ENCODE data around the gene SPESP1.

SPESP1 gene

DNA sequence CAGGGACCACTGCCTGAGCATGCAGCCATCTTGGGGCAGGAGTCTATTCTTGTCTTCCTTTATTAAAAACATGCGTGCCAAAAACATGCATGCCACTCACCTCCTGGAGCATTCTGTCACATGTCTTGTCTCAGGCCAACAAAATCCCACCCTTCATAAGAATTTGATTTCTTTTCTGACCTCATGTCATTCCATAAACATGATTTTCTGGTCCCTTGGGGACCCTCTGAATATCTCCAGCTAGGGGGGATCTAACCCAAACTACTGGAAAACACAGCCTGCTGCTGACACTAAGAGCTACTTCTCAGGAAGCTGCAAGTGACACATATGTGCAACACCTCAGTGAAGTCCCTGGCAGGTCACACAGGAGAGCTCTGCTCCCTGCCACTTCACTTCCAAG, 57.4 kb downstream of the SPESP1 start:
- H2AK5ac ChIP-seq (ENCODE audit: low read depth, low read length) = no peak overlapping the region
- DNase-seq (ENCODE audit: low spot score) = no peak
- H2BK5ac ChIP-seq (ENCODE audit: low read length) = no peak overlapping the region
- no peak overlapping the region for H3K4me2 ChIP-seq (ENCODE audit: insufficient read depth, low read length, poor library complexity, severe bottlenecking)
- H3K9me3 ChIP-seq (replicated peaks in 1 of 2; ENCODE audit: control insufficient read depth in 2 of 2, insufficient read depth in 1 of 2, low read depth in 1 of 2, low read length in 2 of 2) = no peaks in the 10 kb centered on the region
- no peak overlapping the region for H3K9ac ChIP-seq (ENCODE audit: low read depth, low read length, poor library complexity)
- no peak overlapping the region for H2BK120ac ChIP-seq (ENCODE audit: low read depth, low read length)
- H2BK12ac ChIP-seq (ENCODE audit: low read length) = no peak overlapping the region
- H2BK15ac ChIP-seq (ENCODE audit: low read length) = no peak overlapping the region
- H3K79me1 ChIP-seq (ENCODE audit: low read depth, low read length) = no peaks in the 10 kb centered on the region
- H2AFZ ChIP-seq (ENCODE audit: low read length) = no peak overlapping the region
- no peak overlapping the region for H3K4ac ChIP-seq (ENCODE audit: low read length)
- H4K91ac ChIP-seq (ENCODE audit: low read depth, low read length, poor library complexity) = no peak overlapping the region
- no peak overlapping the region for H3K27ac ChIP-seq (replicated peaks; ENCODE audit: low read length)
- no peak overlapping the region for H4K8ac ChIP-seq (ENCODE audit: low read depth, low read length)
- H3K14ac ChIP-seq (ENCODE audit: low read length) = no peak overlapping the region
- no peak overlapping the region for H3K18ac ChIP-seq (ENCODE audit: low read length)
- no peaks in the 10 kb centered on the region for H3K27me3 ChIP-seq (ENCODE audit: control insufficient read depth in 3 of 3, insufficient read depth in 3 of 3, low read depth in 1 of 3, low read length in 3 of 3)
- H3K23ac ChIP-seq (ENCODE audit: low read depth, low read length, poor library complexity) = no peak overlapping the region
- no peaks in the 10 kb centered on the region for H3K36me3 ChIP-seq (replicated peaks in 1 of 2; ENCODE audit: control insufficient read depth in 2 of 2, insufficient read depth in 2 of 2, low read length in 2 of 2)
- no peaks in the 10 kb centered on the region for H3K4me1 ChIP-seq (ENCODE audit: control insufficient read depth in 2 of 2, insufficient read depth in 1 of 2, low read depth in 1 of 2, low read length in 2 of 2)
- H3K4me3 ChIP-seq (ENCODE audit: low read length in 2 of 2) = no peak overlapping the region
- no CpG with 5 or more reads among the region's 1 CpG for WGBS, 2 donors (ENCODE audit: extremely low coverage in 2 of 2, insufficient read length in 2 of 2, insufficient replicate concordance in 1 of 2)

DNA sequence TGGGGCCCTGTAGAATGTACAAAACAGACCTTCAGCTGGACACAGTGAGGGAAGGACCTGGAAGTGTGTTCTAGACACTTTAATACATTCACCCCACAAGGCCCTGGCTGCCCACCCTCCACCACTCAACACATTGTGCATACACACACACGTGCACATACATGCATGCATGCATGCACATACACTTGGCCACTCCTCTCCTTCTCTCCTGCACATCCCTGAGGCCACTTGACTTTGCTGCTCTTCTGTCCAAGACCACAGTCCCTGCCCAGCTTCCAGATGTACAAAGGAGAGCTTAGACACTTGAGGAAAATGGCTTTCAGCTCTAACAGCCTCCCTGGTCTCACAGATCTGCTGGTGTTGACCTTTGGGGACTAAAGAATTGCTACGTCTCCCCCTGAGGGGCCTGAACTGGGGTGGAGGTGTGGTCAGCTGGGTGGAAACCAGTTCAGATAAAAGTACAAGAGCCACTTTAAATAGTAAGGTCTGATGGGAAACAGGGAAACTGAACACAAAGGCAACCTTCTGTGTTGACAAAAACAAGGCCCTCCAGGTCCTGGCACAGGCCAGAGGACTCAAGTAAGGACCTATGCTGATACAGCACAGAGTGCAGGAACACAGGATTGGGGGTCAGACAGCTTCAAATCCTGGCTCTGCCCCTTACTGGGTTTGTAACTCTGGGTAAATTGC, 59.4 kb downstream of the SPESP1 start:
- WGBS, 2 donors (ENCODE audit: extremely low coverage in 2 of 2, insufficient read length in 2 of 2, insufficient replicate concordance in 1 of 2) = no CpG with 5 or more reads among the region's 2 CpGs

DNA sequence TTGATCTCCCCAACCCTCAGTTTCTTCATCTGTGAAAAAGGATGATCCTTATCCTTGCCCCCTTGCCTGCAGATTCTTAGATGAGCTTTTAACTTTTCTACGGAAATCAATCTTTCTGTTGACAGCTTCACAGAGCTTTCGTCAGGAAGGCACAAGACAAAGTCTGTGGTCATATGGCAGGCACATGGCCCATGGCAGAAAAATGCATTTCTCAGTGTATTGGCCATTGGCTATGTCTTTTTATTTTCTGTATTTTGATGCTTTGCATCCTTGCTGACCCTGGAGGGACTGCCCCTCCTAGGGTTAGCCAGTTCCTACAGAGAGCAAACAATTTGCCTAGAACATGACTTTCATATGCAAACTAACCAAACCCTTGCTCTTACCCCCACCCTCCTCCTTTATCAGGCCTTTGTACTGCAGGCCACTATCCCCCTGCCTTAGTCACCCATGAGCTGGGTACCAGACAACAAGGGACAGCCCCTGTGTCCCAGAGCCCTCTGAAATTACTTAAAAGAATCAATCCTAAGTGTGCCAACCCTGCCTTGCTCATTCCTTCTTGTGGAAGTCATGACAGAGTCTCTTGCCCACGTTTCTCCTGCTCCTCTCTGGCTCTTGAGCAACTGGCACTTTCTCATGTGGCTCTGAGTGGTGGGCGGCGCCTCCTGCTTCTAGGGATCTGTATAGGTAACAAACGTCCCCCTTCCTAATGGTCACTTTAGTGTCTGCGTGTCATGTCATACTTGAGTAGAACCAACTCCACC, 60.1 kb downstream of the SPESP1 start:
- Histone ChIP-seq H3K23ac (ENCODE audit: low read depth, low read length, poor library complexity) (no peak overlapping the region), H3K4me2 (ENCODE audit: insufficient read depth, low read length, poor library complexity, severe bottlenecking) (no peak overlapping the region), H2BK15ac (ENCODE audit: low read length) (no peak overlapping the region), H3K9me3 (replicated peaks in 1 of 2; ENCODE audit: control insufficient read depth in 2 of 2, insufficient read depth in 1 of 2, low read depth in 1 of 2, low read length in 2 of 2) (no peaks in the 10 kb centered on the region), H3K79me1 (ENCODE audit: low read depth, low read length) (no peaks in the 10 kb centered on the region), H3K4ac (ENCODE audit: low read length) (no peak overlapping the region), H3K27ac (replicated peaks; ENCODE audit: low read length) (no peak overlapping the region), H2BK5ac (ENCODE audit: low read length) (no peak overlapping the region), H2BK12ac (ENCODE audit: low read length) (no peak overlapping the region), H2AK5ac (ENCODE audit: low read depth, low read length) (no peak overlapping the region), H2BK120ac (ENCODE audit: low read depth, low read length) (no peak overlapping the region), H3K14ac (ENCODE audit: low read length) (no peak overlapping the region), H3K36me3 (replicated peaks in 1 of 2; ENCODE audit: control insufficient read depth in 2 of 2, insufficient read depth in 2 of 2, low read length in 2 of 2) (no peaks in the 10 kb centered on the region), H3K4me1 (ENCODE audit: control insufficient read depth in 2 of 2, insufficient read depth in 1 of 2, low read depth in 1 of 2, low read length in 2 of 2) (no peaks in the 10 kb centered on the region), H3K9ac (ENCODE audit: low read depth, low read length, poor library complexity) (no peak overlapping the region), H4K91ac (ENCODE audit: low read depth, low read length, poor library complexity) (no peak overlapping the region), H2AFZ (ENCODE audit: low read length) (no peak overlapping the region), H3K18ac (ENCODE audit: low read length) (no peak overlapping the region), H3K27me3 (ENCODE audit: control insufficient read depth in 3 of 3, insufficient read depth in 3 of 3, low read depth in 1 of 3, low read length in 3 of 3) (no peaks in the 10 kb centered on the region), H4K8ac (ENCODE audit: low read depth, low read length) (no peak overlapping the region), H3K4me3 (ENCODE audit: low read length in 2 of 2) (no peak overlapping the region)
- no peak for DNase-seq (ENCODE audit: low spot score)
- no CpG with 5 or more reads among the region's 7 CpGs for WGBS, 2 donors (ENCODE audit: extremely low coverage in 2 of 2, insufficient read length in 2 of 2, insufficient replicate concordance in 1 of 2)

More for the DNA sequence above, 59.4 kb downstream of the SPESP1 start:
- no peak overlapping the region for H3K9ac ChIP-seq (ENCODE audit: low read depth, low read length, poor library complexity)
- H3K4ac ChIP-seq (ENCODE audit: low read length) = no peak overlapping the region
- no peak overlapping the region for H2BK120ac ChIP-seq (ENCODE audit: low read depth, low read length)
- no peaks in the 10 kb centered on the region for H3K36me3 ChIP-seq (replicated peaks in 1 of 2; ENCODE audit: control insufficient read depth in 2 of 2, insufficient read depth in 2 of 2, low read length in 2 of 2)
- no peak overlapping the region for H2AFZ ChIP-seq (ENCODE audit: low read length)
- H2AK5ac ChIP-seq (ENCODE audit: low read depth, low read length) = no peak overlapping the region
- no peaks in the 10 kb centered on the region for H3K79me1 ChIP-seq (ENCODE audit: low read depth, low read length)
- H4K91ac ChIP-seq (ENCODE audit: low read depth, low read length, poor library complexity) = no peak overlapping the region
- H3K18ac ChIP-seq (ENCODE audit: low read length) = no peak overlapping the region
- no peaks in the 10 kb centered on the region for H3K4me1 ChIP-seq (ENCODE audit: control insufficient read depth in 2 of 2, insufficient read depth in 1 of 2, low read depth in 1 of 2, low read length in 2 of 2)
- no peak overlapping the region for H3K27ac ChIP-seq (replicated peaks; ENCODE audit: low read length)
- no peaks in the 10 kb centered on the region for H3K9me3 ChIP-seq (replicated peaks in 1 of 2; ENCODE audit: control insufficient read depth in 2 of 2, insufficient read depth in 1 of 2, low read depth in 1 of 2, low read length in 2 of 2)
- H3K4me3 ChIP-seq (ENCODE audit: low read length in 2 of 2) = no peak overlapping the region
- DNase-seq (ENCODE audit: low spot score) = no peak
- no peak overlapping the region for H3K4me2 ChIP-seq (ENCODE audit: insufficient read depth, low read length, poor library complexity, severe bottlenecking)
- H2BK12ac ChIP-seq (ENCODE audit: low read length) = no peak overlapping the region
- no peak overlapping the region for H2BK5ac ChIP-seq (ENCODE audit: low read length)
- no peak overlapping the region for H3K23ac ChIP-seq (ENCODE audit: low read depth, low read length, poor library complexity)
- H2BK15ac ChIP-seq (ENCODE audit: low read length) = no peak overlapping the region
- H4K8ac ChIP-seq (ENCODE audit: low read depth, low read length) = no peak overlapping the region
- H3K27me3 ChIP-seq (ENCODE audit: control insufficient read depth in 3 of 3, insufficient read depth in 3 of 3, low read depth in 1 of 3, low read length in 3 of 3) = no peaks in the 10 kb centered on the region
- no peak overlapping the region for H3K14ac ChIP-seq (ENCODE audit: low read length)

DNA sequence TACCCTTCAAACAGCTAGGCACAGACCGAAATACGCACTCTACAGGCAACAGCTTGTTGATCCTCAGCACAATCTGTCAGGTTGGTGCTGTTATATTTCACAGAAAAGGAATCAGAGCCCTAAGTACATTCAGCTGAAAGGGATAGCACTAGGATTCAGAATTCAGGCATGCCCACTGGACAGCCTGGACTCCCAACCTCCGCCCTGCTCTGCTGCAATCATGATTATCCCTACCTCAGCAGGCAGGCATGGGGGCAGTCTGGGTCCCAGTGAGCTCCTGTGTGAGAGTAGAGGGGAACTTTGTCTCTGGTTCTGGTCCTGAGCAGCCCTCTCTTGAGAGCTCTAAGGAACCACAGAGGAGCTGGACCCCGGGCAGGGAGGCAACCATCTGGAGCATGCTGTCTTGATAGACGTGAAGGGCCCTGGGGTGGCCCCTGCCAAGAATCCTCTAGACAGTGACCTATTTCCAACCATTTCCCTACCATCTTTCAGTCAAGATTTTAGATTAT, 60.7 kb downstream of the SPESP1 start:
- no peak overlapping the region for H3K4me3 ChIP-seq (ENCODE audit: low read length in 2 of 2)
- no peak overlapping the region for H3K27ac ChIP-seq (replicated peaks; ENCODE audit: low read length)
- no peak overlapping the region for H2BK120ac ChIP-seq (ENCODE audit: low read depth, low read length)
- H3K4me2 ChIP-seq (ENCODE audit: insufficient read depth, low read length, poor library complexity, severe bottlenecking) = no peak overlapping the region
- no peaks in the 10 kb centered on the region for H3K27me3 ChIP-seq (ENCODE audit: control insufficient read depth in 3 of 3, insufficient read depth in 3 of 3, low read depth in 1 of 3, low read length in 3 of 3)
- no peak overlapping the region for H3K14ac ChIP-seq (ENCODE audit: low read length)
- H3K4me1 ChIP-seq (ENCODE audit: control insufficient read depth in 2 of 2, insufficient read depth in 1 of 2, low read depth in 1 of 2, low read length in 2 of 2) = no peaks in the 10 kb centered on the region
- no peaks in the 10 kb centered on the region for H3K9me3 ChIP-seq (replicated peaks in 1 of 2; ENCODE audit: control insufficient read depth in 2 of 2, insufficient read depth in 1 of 2, low read depth in 1 of 2, low read length in 2 of 2)
- no peak overlapping the region for H3K18ac ChIP-seq (ENCODE audit: low read length)
- H3K23ac ChIP-seq (ENCODE audit: low read depth, low read length, poor library complexity) = no peak overlapping the region
- no peak overlapping the region for H2BK15ac ChIP-seq (ENCODE audit: low read length)
- no peak overlapping the region for H3K9ac ChIP-seq (ENCODE audit: low read depth, low read length, poor library complexity)
- WGBS, 2 donors (ENCODE audit: extremely low coverage in 2 of 2, insufficient read length in 2 of 2, insufficient replicate concordance in 1 of 2) = no CpG with 5 or more reads among the region's 5 CpGs
- no peak for DNase-seq (ENCODE audit: low spot score)
- H2BK5ac ChIP-seq (ENCODE audit: low read length) = no peak overlapping the region
- H2AFZ ChIP-seq (ENCODE audit: low read length) = no peak overlapping the region
- no peak overlapping the region for H2AK5ac ChIP-seq (ENCODE audit: low read depth, low read length)
- no peak overlapping the region for H2BK12ac ChIP-seq (ENCODE audit: low read length)
- H3K36me3 ChIP-seq (replicated peaks in 1 of 2; ENCODE audit: control insufficient read depth in 2 of 2, insufficient read depth in 2 of 2, low read length in 2 of 2) = no peaks in the 10 kb centered on the region
- H3K79me1 ChIP-seq (ENCODE audit: low read depth, low read length) = no peaks in the 10 kb centered on the region
- no peak overlapping the region for H3K4ac ChIP-seq (ENCODE audit: low read length)
- H4K8ac ChIP-seq (ENCODE audit: low read depth, low read length) = no peak overlapping the region
- H4K91ac ChIP-seq (ENCODE audit: low read depth, low read length, poor library complexity) = no peak overlapping the region
